Fibroblast of lung (primary cell): ENCODE data around the gene PAM. TPM values are rescaled to one million over a fixed set of nuclear protein-coding genes. Genes with fewer than 3 reads are reported as not detected.
A peak's percentile ranks its signal among the peaks of the same experiment; 100 is the strongest.

Source experiments
- DNase-seq, 2 donors: peaks; one replicate each; pipeline versions ENCODE4 v3.0.0 to v3.0.0-alpha.2; 2010; ENCODE audit warnings: low read depth in 2 of 2
- H2AFZ ChIP-seq: 2 replicates; pipeline ENCODE4 v1.5.1; 2012; ENCODE audit warnings: low read length, control low read depth, inconsistent platforms
- H3K27ac ChIP-seq: 2 replicates; pipeline ENCODE4 v1.5.1; 2011; ENCODE audit warnings: low read length, control low read depth; ENCODE audit not compliant: insufficient read depth
- H3K27me3 ChIP-seq: 2 replicates; pipeline ENCODE4 v1.5.1; 2011; ENCODE audit warnings: mild to moderate bottlenecking, low read length; ENCODE audit not compliant: control insufficient read depth, insufficient read depth
- H3K36me3 ChIP-seq: 2 replicates; pipeline ENCODE4 v1.5.1; 2011; ENCODE audit warnings: low read length; ENCODE audit not compliant: control insufficient read depth, insufficient read depth
- H3K4me1 ChIP-seq: 2 replicates; pipeline ENCODE4 v1.5.1; 2011; ENCODE audit warnings: low read length; ENCODE audit not compliant: control insufficient read depth, insufficient read depth; ENCODE audit errors: extremely low read depth
- H3K4me2 ChIP-seq: 2 replicates; pipeline ENCODE4 v1.5.1; 2011; ENCODE audit warnings: low read length, control low read depth; ENCODE audit not compliant: insufficient read depth; ENCODE audit errors: extremely low read depth
- H3K4me3 ChIP-seq, 4 experiments: fragments of 200-600 bp in 1 of 4; sonication (generic) in 1 of 4; replicated peaks in 1 of 4; 2 replicates each; pipeline ENCODE4 v1.5.1; 2011 to 2016; ENCODE audit warnings: low read length in 4 of 4, low read depth in 3 of 4, mild to moderate bottlenecking in 3 of 4, control low read depth in 2 of 4, inconsistent platforms in 1 of 4, mixed read lengths in 1 of 4; ENCODE audit not compliant: insufficient read depth in 1 of 4; ENCODE audit errors: control extremely low read depth in 1 of 4
- H3K79me2 ChIP-seq: 2 replicates; pipeline ENCODE4 v1.5.1; 2012; ENCODE audit warnings: mild to moderate bottlenecking, low read length, inconsistent platforms; ENCODE audit not compliant: control insufficient read depth, insufficient read depth
- H3K9ac ChIP-seq: 2 replicates; pipeline ENCODE4 v1.5.1; 2011; ENCODE audit warnings: mild to moderate bottlenecking, low read length, control low read depth; ENCODE audit not compliant: insufficient read depth
- H3K9me3 ChIP-seq: 2 replicates; pipeline ENCODE4 v1.5.1; 2012; ENCODE audit warnings: low read depth, low read length; ENCODE audit not compliant: control insufficient read depth, insufficient read depth
- H4K20me1 ChIP-seq: 2 replicates; pipeline ENCODE4 v1.5.1; 2011; ENCODE audit warnings: low read length; ENCODE audit not compliant: control insufficient read depth, insufficient read depth; ENCODE audit errors: extremely low read depth
- CTCF ChIP-seq, 2 donors: IDR thresholded peaks in 1 of 2; conservative IDR thresholded peaks in 1 of 2; 1 replicate in 1 of 2; 2 replicates in 1 of 2; pipeline ENCODE4 v1.5.1; 2011 to 2012; ENCODE audit warnings: low read length in 2 of 2, control low read depth in 1 of 2, inconsistent platforms in 1 of 2, low read depth in 1 of 2, mild to moderate bottlenecking in 1 of 2
- EZH2 ChIP-seq: IDR thresholded peaks from 2 replicates; pipeline ENCODE4 v1.5.1; 2012; ENCODE audit warnings: low read length, control low read depth, mild to moderate bottlenecking; ENCODE audit errors: missing control alignments
- polyA plus RNA-seq, 2 donors: library from polyadenylated mRNA; depleted of rRNA in 1 of 2; stranded (reverse) in 1 of 2; unstranded in 1 of 2; fragments of >200 nt; gene quantifications; 2 replicates each; pipeline ENCODE4 v1.2.1, GENCODE V29; 2011 to 2012; ENCODE audit warnings: missing spikeins in 1 of 2
- total RNA-seq: library from RNA; depleted of rRNA; stranded (reverse); fragments of >200 nt; gene quantifications from 2 replicates; pipeline ENCODE4 v1.2.1, GENCODE V29; 2014

The PAM gene
- total and polyA plus RNA-seq, 2 donors (not counting 1 experiment from before 2014, with no cell fraction given): 404 to 405 TPM

DNA sequence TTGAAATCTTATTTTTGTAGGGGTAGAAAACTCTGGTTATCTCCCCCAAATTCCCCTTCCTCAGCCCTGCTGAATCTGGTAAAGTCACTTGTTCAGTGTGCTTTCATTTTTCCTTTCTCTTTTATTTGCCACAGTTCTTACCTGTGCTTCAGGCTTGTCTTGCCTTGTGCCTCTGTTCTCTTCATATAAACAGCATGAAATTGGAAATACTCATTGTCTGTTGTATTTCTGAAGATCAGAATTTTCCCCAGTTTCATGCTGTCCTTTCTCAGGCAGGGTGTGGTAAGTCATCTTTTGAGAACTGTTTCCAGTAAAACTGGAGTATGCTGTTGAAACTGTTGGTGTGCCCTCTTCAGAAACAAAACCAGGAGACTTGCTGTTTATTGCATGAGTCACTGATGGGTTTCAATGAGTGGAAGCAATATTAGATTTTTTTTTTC lies 7.0 kb downstream of the PAM start:
- H2AFZ ChIP-seq: no peak overlapping the region
- peaks cover 32% of the 10 kb centered on the region for H3K79me2 ChIP-seq
- H3K27me3 ChIP-seq: no peaks in the 10 kb centered on the region
- H3K4me3 ChIP-seq: peak overlapping the region in 3 of 4 experiments; percentile 3 to 25 (median 18)
- H3K36me3 ChIP-seq: no peaks in the 10 kb centered on the region
- H3K4me2 ChIP-seq: peak overlapping the region; percentile 92
- no peaks in the 10 kb centered on the region for H4K20me1 ChIP-seq
- peaks cover 14% of the 10 kb centered on the region for H3K4me1 ChIP-seq
- peak; percentile 61 to 65 for DNase-seq
- TF ChIP-seq EZH2 (no peak), CTCF (conservative IDR thresholded peaks at IDR 0.05 in 1 of 2, IDR thresholded peaks at IDR 0.05 in 1 of 2; ENCODE audit: low read depth in 1 of 2, low read length in 2 of 2) (no peak)
- H3K9ac ChIP-seq: no peak overlapping the region
- H3K27ac ChIP-seq: peak overlapping the region; percentile 41
- no peaks in the 10 kb centered on the region for H3K9me3 ChIP-seq

DNA sequence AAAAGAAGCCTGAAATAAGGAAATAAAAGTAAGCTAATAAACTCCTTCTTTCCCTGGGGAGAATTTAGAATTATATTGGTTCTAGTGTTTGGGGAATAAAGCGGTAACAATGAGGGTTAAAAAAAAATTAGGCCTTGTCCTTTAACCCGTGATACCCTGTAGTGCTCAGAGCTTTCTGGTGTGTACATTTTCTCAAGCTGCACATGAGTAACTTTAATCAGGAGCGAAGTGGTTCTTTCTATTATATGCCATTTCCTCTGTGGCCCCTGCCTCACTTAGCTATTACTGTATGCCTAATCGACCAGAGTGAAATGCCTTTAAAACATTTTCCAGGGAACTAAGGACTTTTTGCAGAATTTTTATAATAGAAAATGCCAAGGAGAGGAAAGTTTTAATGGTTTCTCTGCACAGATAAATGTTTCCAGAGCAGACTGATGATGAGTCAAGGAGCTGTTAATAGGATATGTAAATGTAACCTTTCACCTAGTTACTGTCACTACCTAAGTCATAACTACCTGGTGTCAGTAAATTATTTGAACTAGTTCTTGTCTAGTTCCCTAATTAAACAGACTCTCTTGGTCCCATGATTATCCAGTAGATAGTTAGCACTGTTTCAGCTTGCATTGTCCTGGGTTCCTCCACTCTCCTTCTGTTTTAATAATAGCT lies 7.6 kb downstream of the PAM start:
- Histone ChIP-seq H3K27me3 (no peaks in the 10 kb centered on the region), H3K9ac (no peak overlapping the region), H3K4me3 (no peak overlapping the region), H3K4me1 (peaks cover 14% of the 10 kb centered on the region), H3K79me2 (peaks cover 31% of the 10 kb centered on the region), H3K9me3 (no peaks in the 10 kb centered on the region), H2AFZ (no peak overlapping the region), H3K27ac (no peak overlapping the region), H4K20me1 (no peaks in the 10 kb centered on the region), H3K4me2 (peak overlapping the region; percentile 92), H3K36me3 (no peaks in the 10 kb centered on the region)
- TF ChIP-seq EZH2 (no peak), CTCF (conservative IDR thresholded peaks at IDR 0.05 in 1 of 2, IDR thresholded peaks at IDR 0.05 in 1 of 2; ENCODE audit: low read depth in 1 of 2, low read length in 2 of 2) (no peak)
- DNase-seq: peak in 1 of 2 donors; percentile 16

- Histone ChIP-seq H3K27me3 (no peaks in the 10 kb centered on the region), H3K4me3 (no peak overlapping the region), H3K79me2 (peaks cover 31% of the 10 kb centered on the region), H2AFZ (no peak overlapping the region), H4K20me1 (no peaks in the 10 kb centered on the region), H3K4me2 (no peak overlapping the region), H3K9me3 (no peaks in the 10 kb centered on the region), H3K9ac (no peak overlapping the region), H3K27ac (no peak overlapping the region), H3K36me3 (no peaks in the 10 kb centered on the region), H3K4me1 (peaks cover 8% of the 10 kb centered on the region)
- no peak for TF ChIP-seq CTCF (conservative IDR thresholded peaks at IDR 0.05 in 1 of 2, IDR thresholded peaks at IDR 0.05 in 1 of 2; ENCODE audit: low read depth in 1 of 2, low read length in 2 of 2)
- no peak for TF ChIP-seq EZH2
- DNase-seq: no peak
Observed at GRCh38 chr5:102763734-102764133, 8.6 kb downstream of the PAM start.
